ENCODE data around the gene KCNG3.

Gene KCNG3

GRCh38 chr2:42436370-42436769 lies 57.4 kb downstream of the KCNG3 start:
- Histone ChIP-seq H3K36me3 (ENCODE audit: control insufficient read depth, insufficient read depth, low read length) (no peaks in the 10 kb centered on the region), H3K9me3 (ENCODE audit: control insufficient read depth, low read length) (no peaks in the 10 kb centered on the region), H3K4me1 (ENCODE audit: control insufficient read depth, insufficient read depth, low read length, poor library complexity, severe bottlenecking) (no peaks in the 10 kb centered on the region), H3K4me3 (ENCODE audit: insufficient read depth, low read depth, low read length, poor library complexity, severe bottlenecking) (no peak overlapping the region), H3K27ac (ENCODE audit: insufficient read depth, low read length, poor library complexity, severe bottlenecking) (no peak overlapping the region), H3K27me3 (replicated peaks; ENCODE audit: control insufficient read depth, insufficient read depth, low read length, poor library complexity, severe bottlenecking) (no peaks in the 10 kb centered on the region)
- DNase-seq: no peak

DNA sequence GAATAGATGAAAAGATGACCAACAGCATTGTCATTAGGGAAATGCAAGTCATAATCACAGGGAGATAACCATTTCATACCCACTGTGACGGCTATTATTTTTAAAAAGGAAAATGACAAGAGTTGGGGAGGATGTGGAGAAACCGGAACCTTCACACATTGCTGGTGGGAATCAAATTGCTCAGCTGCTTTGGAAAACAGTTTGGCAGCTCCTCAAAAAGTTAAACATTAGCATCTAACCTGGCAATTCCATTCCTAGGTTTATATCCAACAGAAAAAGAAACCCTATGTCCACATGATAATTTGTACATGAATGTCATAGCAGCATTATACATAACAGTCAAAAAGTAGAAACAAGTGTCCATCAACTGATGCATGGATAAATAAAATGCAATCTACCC lies 58.2 kb downstream of the KCNG3 start:
- Histone ChIP-seq H3K4me3 (ENCODE audit: insufficient read depth, low read depth, low read length, poor library complexity, severe bottlenecking) (no peak overlapping the region), H3K36me3 (ENCODE audit: control insufficient read depth, insufficient read depth, low read length) (no peaks in the 10 kb centered on the region), H3K27ac (ENCODE audit: insufficient read depth, low read length, poor library complexity, severe bottlenecking) (no peak overlapping the region), H3K27me3 (replicated peaks; ENCODE audit: control insufficient read depth, insufficient read depth, low read length, poor library complexity, severe bottlenecking) (no peaks in the 10 kb centered on the region), H3K4me1 (ENCODE audit: control insufficient read depth, insufficient read depth, low read length, poor library complexity, severe bottlenecking) (no peaks in the 10 kb centered on the region), H3K9me3 (ENCODE audit: control insufficient read depth, low read length) (no peaks in the 10 kb centered on the region)
- DNase-seq: no peak

GRCh38 chr2:42430188-42430587 lies 63.6 kb downstream of the KCNG3 start:
- DNase-seq: no peak
- no peaks in the 10 kb centered on the region for H3K4me1 ChIP-seq (ENCODE audit: control insufficient read depth, insufficient read depth, low read length, poor library complexity, severe bottlenecking)
- H3K36me3 ChIP-seq (ENCODE audit: control insufficient read depth, insufficient read depth, low read length): no peaks in the 10 kb centered on the region
- H3K27me3 ChIP-seq (replicated peaks; ENCODE audit: control insufficient read depth, insufficient read depth, low read length, poor library complexity, severe bottlenecking): no peaks in the 10 kb centered on the region
- H3K4me3 ChIP-seq (ENCODE audit: insufficient read depth, low read depth, low read length, poor library complexity, severe bottlenecking): no peak overlapping the region
- no peaks in the 10 kb centered on the region for H3K9me3 ChIP-seq (ENCODE audit: control insufficient read depth, low read length)
- no peak overlapping the region for H3K27ac ChIP-seq (ENCODE audit: insufficient read depth, low read length, poor library complexity, severe bottlenecking)

- Histone ChIP-seq H3K4me3 (ENCODE audit: insufficient read depth, low read depth, low read length, poor library complexity, severe bottlenecking) (no peak overlapping the region), H3K27ac (ENCODE audit: insufficient read depth, low read length, poor library complexity, severe bottlenecking) (no peak overlapping the region), H3K27me3 (replicated peaks; ENCODE audit: control insufficient read depth, insufficient read depth, low read length, poor library complexity, severe bottlenecking) (no peaks in the 10 kb centered on the region), H3K4me1 (ENCODE audit: control insufficient read depth, insufficient read depth, low read length, poor library complexity, severe bottlenecking) (no peaks in the 10 kb centered on the region), H3K36me3 (ENCODE audit: control insufficient read depth, insufficient read depth, low read length) (no peaks in the 10 kb centered on the region), H3K9me3 (ENCODE audit: control insufficient read depth, low read length) (no peaks in the 10 kb centered on the region)
- no peak for DNase-seq
Measured at GRCh38 chr2:42429352-42429751, 64.4 kb downstream of the KCNG3 start.

- Histone ChIP-seq H3K36me3 (ENCODE audit: control insufficient read depth, insufficient read depth, low read length) (no peaks in the 10 kb centered on the region), H3K27me3 (replicated peaks; ENCODE audit: control insufficient read depth, insufficient read depth, low read length, poor library complexity, severe bottlenecking) (no peaks in the 10 kb centered on the region), H3K4me3 (ENCODE audit: insufficient read depth, low read depth, low read length, poor library complexity, severe bottlenecking) (no peak overlapping the region), H3K4me1 (ENCODE audit: control insufficient read depth, insufficient read depth, low read length, poor library complexity, severe bottlenecking) (no peaks in the 10 kb centered on the region), H3K27ac (ENCODE audit: insufficient read depth, low read length, poor library complexity, severe bottlenecking) (no peak overlapping the region), H3K9me3 (ENCODE audit: control insufficient read depth, low read length) (no peaks in the 10 kb centered on the region)
- no peak for DNase-seq
Measured at GRCh38 chr2:42425697-42426096, 68.1 kb downstream of the KCNG3 start.

DNA sequence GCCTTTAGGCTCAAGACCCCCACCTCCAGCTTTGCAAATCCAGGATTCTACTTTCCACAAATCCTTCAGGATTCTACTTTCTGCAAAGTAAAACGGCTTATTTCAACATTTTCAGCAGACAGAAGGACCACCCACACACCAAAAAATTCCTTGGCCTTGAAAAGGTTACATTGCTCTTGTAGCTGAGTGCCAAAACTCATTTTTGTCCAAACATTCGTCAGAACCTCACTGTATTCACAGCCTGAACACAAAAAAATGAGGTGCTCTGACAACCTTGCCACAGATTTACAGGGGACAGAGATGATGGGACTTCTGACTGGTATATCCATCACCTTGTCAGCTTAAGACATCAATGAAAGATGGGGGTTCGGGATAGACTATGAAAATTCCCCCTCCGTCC lies 69.7 kb downstream of the KCNG3 start:
- no peaks in the 10 kb centered on the region for H3K9me3 ChIP-seq (ENCODE audit: control insufficient read depth, low read length)
- no peaks in the 10 kb centered on the region for H3K36me3 ChIP-seq (ENCODE audit: control insufficient read depth, insufficient read depth, low read length)
- no peaks in the 10 kb centered on the region for H3K4me1 ChIP-seq (ENCODE audit: control insufficient read depth, insufficient read depth, low read length, poor library complexity, severe bottlenecking)
- H3K27ac ChIP-seq (ENCODE audit: insufficient read depth, low read length, poor library complexity, severe bottlenecking): no peak overlapping the region
- no peak overlapping the region for H3K4me3 ChIP-seq (ENCODE audit: insufficient read depth, low read depth, low read length, poor library complexity, severe bottlenecking)
- no peak for DNase-seq
- H3K27me3 ChIP-seq (replicated peaks; ENCODE audit: control insufficient read depth, insufficient read depth, low read length, poor library complexity, severe bottlenecking): no peaks in the 10 kb centered on the region

DNA sequence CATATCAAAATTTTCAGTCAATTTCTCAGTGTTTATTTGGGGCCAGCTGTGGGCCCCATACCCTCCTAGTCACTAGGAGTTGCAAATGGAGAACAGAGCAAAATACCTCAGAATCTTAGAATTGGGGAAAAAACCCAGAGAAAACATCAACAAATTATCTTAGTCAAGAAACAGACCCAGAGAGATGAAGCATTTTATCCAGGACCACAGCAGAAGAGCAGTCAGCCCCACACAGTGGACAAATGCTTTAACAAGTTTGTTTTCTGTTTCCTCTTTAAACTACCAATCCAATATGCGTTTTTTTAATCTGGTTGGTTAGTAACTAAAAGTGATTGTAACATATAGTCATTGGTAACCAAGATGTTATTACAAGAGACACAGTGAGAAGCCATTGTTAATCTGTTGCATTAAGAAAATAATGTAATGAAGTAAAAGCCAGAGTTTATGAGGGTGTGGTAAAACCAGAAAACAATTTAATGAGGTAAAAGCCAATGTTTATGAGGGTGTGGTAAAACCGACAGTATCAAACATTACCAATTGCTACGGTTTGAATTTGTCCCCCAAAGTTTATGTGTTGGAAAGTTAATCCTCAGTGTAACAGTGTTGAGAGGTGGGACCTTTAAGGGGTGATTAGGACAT lies 72.1 kb downstream of the KCNG3 start:
- Histone ChIP-seq H3K9me3 (ENCODE audit: control insufficient read depth, low read length) (no peaks in the 10 kb centered on the region), H3K4me1 (ENCODE audit: control insufficient read depth, insufficient read depth, low read length, poor library complexity, severe bottlenecking) (no peaks in the 10 kb centered on the region), H3K27ac (ENCODE audit: insufficient read depth, low read length, poor library complexity, severe bottlenecking) (no peak overlapping the region), H3K27me3 (replicated peaks; ENCODE audit: control insufficient read depth, insufficient read depth, low read length, poor library complexity, severe bottlenecking) (no peaks in the 10 kb centered on the region), H3K36me3 (ENCODE audit: control insufficient read depth, insufficient read depth, low read length) (no peaks in the 10 kb centered on the region), H3K4me3 (ENCODE audit: insufficient read depth, low read depth, low read length, poor library complexity, severe bottlenecking) (no peak overlapping the region)
- no peak for DNase-seq

DNA sequence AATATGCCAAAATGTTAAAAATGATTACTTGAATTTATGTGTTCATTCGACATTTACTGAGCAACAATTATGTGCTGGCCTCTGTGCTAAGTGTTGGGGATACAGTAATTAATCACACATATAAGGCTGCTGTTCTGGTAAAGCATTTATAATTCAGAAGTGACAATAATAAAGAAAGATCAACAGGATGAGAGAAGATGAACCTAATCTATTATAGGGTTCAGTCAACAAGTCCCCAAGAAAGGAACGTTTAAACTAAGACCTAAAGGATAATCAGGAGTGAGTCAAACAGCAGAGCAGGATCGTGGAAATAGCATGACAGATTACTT lies 72.7 kb downstream of the KCNG3 start:
- H3K4me1 ChIP-seq (ENCODE audit: control insufficient read depth, insufficient read depth, low read length, poor library complexity, severe bottlenecking): no peaks in the 10 kb centered on the region
- no peaks in the 10 kb centered on the region for H3K36me3 ChIP-seq (ENCODE audit: control insufficient read depth, insufficient read depth, low read length)
- H3K27me3 ChIP-seq (replicated peaks; ENCODE audit: control insufficient read depth, insufficient read depth, low read length, poor library complexity, severe bottlenecking): no peaks in the 10 kb centered on the region
- no peak overlapping the region for H3K4me3 ChIP-seq (ENCODE audit: insufficient read depth, low read depth, low read length, poor library complexity, severe bottlenecking)
- no peaks in the 10 kb centered on the region for H3K9me3 ChIP-seq (ENCODE audit: control insufficient read depth, low read length)
- no peak for DNase-seq
- H3K27ac ChIP-seq (ENCODE audit: insufficient read depth, low read length, poor library complexity, severe bottlenecking): no peak overlapping the region

- no peak for DNase-seq
- H3K9me3 ChIP-seq (ENCODE audit: control insufficient read depth, low read length): peaks cover 8% of the 10 kb centered on the region
- H3K36me3 ChIP-seq (ENCODE audit: control insufficient read depth, insufficient read depth, low read length): no peaks in the 10 kb centered on the region
- H3K27me3 ChIP-seq (replicated peaks; ENCODE audit: control insufficient read depth, insufficient read depth, low read length, poor library complexity, severe bottlenecking): no peaks in the 10 kb centered on the region
- no peaks in the 10 kb centered on the region for H3K4me1 ChIP-seq (ENCODE audit: control insufficient read depth, insufficient read depth, low read length, poor library complexity, severe bottlenecking)
- no peak overlapping the region for H3K4me3 ChIP-seq (ENCODE audit: insufficient read depth, low read depth, low read length, poor library complexity, severe bottlenecking)
- H3K27ac ChIP-seq (ENCODE audit: insufficient read depth, low read length, poor library complexity, severe bottlenecking): no peak overlapping the region
Measured at GRCh38 chr2:42414648-42415047, 79.1 kb downstream of the KCNG3 start.

- H3K27me3 ChIP-seq (replicated peaks; ENCODE audit: control insufficient read depth, insufficient read depth, low read length, poor library complexity, severe bottlenecking): no peaks in the 10 kb centered on the region
- no peak overlapping the region for H3K4me3 ChIP-seq (ENCODE audit: insufficient read depth, low read depth, low read length, poor library complexity, severe bottlenecking)
- H3K36me3 ChIP-seq (ENCODE audit: control insufficient read depth, insufficient read depth, low read length): no peaks in the 10 kb centered on the region
- H3K27ac ChIP-seq (ENCODE audit: insufficient read depth, low read length, poor library complexity, severe bottlenecking): no peak overlapping the region
- no peak for DNase-seq
- H3K4me1 ChIP-seq (ENCODE audit: control insufficient read depth, insufficient read depth, low read length, poor library complexity, severe bottlenecking): no peaks in the 10 kb centered on the region
- H3K9me3 ChIP-seq (ENCODE audit: control insufficient read depth, low read length): peaks cover 8% of the 10 kb centered on the region
Measured at GRCh38 chr2:42414158-42414557, 79.6 kb downstream of the KCNG3 start.

Data from effector memory CD4-positive, alpha-beta T cell (primary cell).